NCI-H748 treated with DMSO at 0.1 percent for 48 hours (cell line): ENCODE measurements around the gene CCDC12.
A peak's percentile ranks its signal among the peaks of the same experiment; 100 is the strongest.

Experiments
- DNase-seq: peaks from one replicate; lab custom pipeline; 2025; lab: John Stamatoyannopoulos, UW

CCDC12 gene

DNA sequence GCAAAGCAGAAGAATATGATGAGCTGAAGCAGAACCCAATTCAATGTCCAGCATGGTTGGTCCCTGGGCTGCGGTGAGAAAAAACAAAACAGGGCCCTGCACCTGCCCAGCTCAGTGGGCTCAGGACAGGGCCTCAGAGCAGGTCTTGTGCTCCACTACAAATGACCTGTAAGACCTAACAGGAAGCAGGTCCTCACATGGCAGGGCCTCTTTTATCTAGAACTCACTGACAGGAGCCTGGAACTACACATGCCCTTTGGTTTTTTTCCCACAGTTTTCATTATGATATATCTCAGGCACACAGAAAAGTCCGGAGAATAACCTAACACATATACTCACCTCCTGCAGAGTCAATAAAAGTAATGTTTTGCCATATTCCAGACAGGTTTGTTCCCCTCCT lies 38.4 kb downstream of the CCDC12 start:
- DNase-seq = no peak

DNA sequence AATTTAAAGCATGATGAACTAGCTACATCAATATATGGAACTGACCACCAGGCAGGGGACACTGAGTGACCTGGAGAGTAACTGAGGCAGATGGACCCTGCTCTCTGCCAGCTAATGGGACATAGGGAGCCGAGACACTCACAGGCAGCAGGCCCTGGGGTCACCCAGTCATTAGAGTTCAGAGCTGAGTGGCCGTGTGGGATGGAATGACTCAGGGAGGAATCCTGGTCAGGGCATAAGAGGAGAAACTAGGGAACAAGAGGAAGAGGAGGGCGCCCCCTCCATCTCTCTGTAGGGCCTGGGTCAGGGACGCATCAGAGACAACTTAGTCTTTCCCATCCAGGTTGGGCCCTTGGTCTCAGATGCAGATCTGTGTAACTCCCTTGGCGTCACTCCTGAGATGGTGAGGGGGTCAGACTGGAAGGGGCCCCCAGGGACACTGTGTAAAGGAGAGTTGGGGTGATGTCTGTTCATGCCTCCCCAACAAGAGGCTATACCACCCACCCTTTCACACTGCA lies 39.8 kb downstream of the CCDC12 start:
- DNase-seq = no peak

DNA sequence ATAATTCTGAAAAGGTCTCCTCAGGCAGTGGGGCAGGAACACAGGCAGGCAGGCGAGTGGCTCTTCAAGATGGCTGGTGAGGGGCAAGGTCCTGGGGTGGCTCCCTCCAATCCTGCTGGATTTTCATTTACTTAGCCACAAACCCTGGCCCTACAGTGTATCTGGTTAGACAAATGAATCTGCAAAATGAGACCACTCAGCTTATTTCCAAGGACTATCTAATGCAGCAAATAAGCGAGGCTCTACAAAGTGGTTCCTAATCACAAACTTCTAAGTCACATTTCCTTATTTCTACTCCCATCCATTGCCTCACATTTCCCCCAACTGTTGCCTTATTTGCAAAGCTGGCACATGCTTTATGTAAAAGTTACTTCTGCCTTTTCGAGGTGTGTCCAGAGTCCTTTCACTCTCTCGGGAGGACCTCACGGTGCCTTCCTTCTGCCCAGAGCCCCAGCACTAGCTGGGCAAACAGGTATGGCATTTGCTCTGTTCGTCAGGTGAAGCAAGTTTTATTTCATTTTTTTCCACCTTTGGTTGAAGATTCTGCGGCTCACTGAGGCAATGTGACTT lies 40.5 kb downstream of the CCDC12 start:
- no peak for DNase-seq

DNA sequence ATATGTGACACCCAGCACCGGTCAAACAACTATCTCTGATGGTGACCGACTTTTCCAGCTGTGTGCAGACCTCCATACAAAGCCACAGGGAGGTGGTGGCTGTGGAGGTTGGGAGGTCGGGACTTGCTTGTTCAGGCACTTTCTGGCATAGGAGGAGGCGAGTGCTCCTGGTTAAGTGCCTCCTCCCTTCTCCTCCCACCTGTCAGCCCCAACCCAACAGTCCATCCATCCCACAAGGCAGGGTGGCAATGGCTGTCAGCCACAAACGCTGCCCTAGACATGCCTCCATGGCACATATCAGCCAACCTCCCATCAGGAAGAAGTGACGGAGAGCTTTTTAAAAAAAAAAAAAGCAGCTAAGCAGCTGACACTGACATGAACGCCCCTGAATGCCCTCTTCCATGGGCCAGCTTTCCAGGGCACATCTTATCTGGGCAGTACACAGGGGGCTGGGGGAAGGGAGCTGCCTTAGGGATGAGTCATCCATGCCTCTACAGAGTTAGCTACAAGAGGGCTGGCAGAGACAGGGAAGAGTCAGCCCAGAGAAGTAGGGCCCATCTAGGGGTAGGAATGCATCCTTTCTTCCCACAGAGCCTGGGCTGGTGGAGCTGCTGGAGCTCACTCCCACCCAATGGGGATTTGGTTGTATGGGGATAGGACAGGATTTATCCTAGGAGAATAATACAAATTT lies 41.2 kb downstream of the CCDC12 start:
- no peak for DNase-seq

DNA sequence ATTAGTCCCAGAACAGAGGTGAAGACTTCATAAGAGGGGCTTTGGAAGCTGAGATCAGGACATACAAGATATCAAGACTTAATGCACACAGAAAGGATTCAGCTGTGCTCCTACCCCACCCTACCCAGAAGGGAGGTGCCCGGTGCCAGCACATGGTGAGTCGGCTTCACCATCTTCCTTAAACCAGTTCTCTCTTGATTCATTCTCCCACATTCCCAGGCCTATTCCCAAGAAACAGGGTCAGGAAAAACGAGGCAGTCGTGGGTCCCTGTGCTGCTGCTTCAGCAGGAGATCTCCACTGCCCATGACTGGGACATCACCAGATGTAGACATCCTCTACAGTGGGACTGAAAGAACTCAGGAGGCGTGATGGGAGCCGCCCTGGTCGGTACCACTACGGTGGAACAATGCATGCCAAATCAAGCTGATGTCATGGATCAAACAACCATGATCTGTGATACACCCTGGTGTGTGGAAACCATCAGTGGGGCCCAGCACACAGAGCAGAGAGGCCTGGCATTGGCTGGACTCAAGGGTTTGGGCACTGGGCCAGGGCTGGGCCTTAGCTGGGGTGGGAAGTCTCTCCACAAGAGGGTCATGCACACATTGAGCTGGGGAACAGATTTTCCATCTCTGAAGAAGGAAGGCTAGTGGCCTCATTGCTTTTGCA lies 41.9 kb downstream of the CCDC12 start:
- no peak for DNase-seq

DNA sequence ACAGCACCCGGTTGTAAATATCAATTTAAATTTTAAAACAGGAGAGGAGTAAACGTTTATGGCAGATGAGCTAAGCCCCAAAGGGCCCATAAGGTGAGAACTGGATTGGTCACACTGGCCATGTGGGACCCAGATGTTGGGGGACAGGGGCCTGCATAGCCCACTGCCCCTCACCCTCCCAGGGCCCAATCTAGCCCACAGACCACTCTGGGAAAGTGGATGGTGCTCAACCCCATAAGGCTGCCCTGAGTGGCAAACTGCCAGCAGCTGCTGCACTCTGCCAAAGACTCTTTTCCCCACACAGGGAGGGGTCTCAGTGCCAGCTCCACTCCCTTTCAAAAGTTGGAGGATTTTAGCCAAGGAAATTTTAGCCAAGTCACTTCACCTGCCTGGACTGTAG lies 42.5 kb downstream of the CCDC12 start:
- DNase-seq = no peak

DNA sequence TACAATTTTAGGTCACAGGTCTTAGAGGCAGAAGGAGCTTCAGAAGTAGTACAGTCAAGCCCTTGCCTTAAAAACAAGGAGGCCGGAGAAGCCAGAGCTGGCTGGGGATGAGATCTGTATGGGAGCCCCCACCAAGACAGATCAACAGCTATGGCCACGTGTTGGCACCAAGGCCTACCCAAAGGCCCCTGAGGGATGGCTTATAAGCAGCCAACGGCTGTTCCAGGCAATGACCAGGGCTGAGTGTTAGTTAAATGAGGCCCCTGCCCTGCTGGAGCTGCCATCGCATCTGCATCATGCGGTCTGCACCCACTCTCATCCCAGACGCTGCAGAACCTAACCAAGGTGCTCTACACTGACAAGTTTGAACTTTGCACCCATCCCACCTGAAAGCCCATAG lies 43.3 kb downstream of the CCDC12 start:
- no peak for DNase-seq

DNA sequence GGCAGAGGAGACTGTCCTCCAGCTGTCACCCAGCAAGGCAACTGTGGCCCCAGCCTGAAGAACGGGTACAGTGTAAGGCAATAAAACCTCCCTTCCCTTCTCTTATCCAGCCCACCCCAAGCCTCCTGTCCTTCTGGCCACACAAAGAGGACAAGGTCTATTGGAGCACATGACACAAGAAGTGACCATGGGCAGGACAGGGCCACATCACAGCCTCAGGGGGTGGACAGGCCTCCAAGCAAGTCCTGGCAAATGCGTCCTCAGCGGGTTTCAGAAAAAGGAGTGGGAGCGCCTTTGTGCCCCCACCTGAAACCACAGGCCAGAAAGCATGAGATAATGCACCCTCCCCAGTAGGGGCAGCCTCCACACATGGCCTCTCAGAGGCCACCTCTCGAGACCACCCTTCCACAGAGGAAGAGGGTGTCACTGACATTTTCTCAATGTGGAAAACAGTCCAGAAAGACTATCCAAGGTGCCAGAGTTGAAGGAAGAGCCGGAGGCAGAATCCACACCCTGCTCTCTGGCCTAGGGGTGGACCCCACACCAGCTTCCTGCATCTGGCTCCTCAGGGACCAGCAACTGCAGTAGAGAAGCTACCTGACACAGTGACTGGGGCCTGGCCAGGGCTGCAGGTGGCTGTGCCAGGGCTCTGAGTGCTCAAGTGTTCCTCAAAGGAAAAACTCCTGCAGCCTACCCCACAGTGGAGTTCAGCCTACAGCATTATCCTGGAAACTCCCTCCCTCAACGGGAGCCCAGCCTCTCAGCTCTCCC lies 43.9 kb downstream of the CCDC12 start:
- no peak for DNase-seq

DNA sequence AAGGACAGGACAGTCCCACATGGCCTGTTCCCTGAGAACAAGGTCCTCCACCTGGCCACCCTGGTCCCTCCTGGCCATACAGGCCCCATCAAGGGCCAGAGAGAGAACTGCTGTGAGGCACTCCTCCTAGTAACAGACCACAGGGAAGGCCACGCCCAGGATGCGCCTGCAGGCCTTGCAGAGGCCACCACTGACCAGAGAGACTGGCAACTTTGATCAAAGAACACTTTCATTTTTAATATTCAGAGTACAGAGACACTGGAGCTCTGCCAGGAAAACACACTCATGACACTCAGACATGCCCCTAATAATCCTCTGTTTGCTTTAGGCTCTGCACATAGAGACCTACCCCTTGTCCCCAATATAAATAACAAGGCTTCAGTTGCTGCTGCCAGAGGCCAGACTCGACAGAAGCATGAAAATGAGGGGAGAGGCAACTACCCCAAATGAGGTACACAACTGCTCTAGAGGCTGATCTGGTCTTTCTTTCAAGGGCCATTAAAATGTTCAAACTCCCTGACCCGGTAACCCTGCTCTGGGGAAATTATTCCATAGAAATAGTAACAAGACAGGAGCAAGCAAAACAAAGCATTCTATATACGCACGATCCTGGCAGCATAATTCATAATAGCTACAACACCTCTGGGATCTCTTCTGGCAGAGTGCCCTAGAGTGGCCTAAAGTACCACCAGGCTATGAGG lies 44.8 kb downstream of the CCDC12 start:
- peak; percentile 43 for DNase-seq

DNA sequence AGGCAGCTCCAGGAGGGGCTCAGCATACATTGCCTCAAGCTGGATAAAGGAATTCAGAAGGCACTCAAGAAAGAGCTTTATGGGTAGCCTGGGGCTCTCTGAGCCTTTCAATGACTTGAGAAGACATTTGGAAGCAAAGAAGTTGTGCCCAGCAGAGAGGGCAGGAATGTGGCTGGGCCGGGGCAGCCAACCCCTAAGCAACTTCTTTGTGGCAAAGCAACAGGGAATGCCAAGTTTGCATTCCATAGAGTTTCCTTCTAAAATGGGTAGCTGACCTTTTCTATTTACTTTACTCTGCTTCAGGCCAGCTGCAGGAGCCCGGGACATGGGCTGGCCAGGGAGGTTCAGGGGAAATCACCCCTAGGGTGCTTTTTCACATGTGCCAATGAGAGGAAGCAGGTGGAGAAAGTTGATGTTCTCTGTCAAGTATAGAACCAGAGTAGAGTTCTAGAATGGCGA lies 45.6 kb downstream of the CCDC12 start:
- DNase-seq = no peak

DNA sequence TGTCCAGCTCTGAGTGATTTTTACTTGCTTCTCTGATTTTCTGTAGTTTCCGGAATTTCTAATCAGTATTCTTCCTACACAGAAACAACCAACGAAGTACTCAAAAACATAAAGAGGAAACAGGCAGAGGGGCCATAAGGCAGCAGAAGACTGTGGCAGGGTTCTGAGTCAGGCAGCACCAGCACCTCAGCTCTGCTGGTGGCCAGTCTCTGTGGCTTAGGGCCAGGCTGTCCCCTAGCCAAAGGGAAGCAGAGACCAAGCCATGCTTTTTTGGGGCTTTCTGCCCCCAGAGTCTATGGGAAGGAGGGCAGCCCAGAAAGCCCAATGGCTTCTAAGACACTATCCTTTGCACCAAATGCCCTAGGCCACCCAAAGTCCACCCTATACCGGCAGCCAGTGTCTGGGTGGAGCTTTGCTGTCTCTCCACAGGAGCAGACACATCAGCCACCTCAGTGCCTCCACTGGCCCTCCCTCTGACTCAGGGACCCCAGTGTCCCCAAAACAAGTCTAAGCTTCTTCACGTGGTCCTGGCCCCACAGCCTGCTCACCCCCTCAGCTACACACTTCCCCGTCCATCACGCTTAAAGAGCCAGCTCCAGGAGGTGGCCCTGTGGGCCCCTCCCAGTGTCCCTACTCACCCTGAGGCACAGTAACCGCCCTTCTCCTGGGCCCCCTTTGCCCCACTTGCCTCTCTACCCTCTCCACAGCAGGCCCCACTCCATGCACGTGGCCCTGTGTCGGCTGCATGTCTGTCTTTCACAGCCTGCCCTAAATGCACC lies 46.2 kb downstream of the CCDC12 start:
- DNase-seq = no peak

DNA sequence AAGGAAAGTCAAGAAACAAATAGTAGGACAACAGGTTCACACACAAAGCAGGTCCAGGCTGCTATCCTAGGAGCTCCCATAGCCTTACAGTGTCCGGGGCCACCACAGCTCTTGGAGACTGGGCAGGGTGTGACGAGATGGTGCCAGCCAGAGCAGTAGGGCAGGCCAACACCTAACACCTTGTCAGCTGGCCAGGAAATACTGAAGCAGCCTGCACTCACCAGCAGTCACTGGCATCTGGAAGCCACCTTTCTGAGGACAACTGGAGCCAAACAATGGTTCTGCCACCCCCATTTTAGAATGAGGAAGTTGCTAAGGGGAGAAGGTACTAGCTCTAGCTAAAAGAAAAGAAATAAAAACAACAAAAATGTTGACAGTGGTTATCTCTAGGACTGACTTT lies 47.2 kb downstream of the CCDC12 start:
- no peak for DNase-seq

DNA sequence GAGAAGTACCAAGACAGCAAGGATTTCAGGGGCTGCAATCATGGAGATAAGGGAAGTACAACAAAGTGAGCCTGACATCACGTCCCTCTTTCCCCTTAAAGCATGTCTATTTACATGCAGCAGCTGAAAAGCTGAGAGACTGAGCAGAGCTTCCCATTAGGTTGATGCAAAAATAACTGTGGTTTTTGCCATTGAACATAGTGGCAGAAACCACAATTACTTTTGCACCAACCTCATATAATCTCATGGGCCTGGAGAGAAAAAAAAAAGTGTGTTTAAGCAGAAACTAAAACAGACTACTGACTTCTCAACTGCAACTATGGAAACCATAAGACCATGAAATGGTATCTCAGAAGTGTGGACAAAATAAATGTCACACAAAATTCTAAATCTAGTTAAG lies 48.3 kb downstream of the CCDC12 start:
- no peak for DNase-seq

DNA sequence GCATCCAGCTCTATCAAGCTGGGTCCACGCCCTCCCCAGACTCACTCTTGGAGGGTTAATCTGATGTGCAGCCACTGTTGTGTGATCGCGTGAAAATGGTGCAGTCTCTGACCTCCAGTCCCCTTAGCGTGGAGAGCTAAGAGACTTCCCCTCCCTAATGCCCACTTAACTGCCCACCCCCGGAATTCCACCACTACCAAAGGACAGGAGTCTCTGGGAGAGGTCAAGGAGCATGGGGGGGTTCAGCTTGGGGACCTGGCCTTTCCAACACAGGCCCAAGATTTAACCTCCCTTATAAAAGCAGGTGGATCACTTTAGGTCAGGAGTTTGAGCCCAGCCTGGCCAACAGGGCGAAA lies 48.8 kb downstream of the CCDC12 start:
- DNase-seq = no peak

DNA sequence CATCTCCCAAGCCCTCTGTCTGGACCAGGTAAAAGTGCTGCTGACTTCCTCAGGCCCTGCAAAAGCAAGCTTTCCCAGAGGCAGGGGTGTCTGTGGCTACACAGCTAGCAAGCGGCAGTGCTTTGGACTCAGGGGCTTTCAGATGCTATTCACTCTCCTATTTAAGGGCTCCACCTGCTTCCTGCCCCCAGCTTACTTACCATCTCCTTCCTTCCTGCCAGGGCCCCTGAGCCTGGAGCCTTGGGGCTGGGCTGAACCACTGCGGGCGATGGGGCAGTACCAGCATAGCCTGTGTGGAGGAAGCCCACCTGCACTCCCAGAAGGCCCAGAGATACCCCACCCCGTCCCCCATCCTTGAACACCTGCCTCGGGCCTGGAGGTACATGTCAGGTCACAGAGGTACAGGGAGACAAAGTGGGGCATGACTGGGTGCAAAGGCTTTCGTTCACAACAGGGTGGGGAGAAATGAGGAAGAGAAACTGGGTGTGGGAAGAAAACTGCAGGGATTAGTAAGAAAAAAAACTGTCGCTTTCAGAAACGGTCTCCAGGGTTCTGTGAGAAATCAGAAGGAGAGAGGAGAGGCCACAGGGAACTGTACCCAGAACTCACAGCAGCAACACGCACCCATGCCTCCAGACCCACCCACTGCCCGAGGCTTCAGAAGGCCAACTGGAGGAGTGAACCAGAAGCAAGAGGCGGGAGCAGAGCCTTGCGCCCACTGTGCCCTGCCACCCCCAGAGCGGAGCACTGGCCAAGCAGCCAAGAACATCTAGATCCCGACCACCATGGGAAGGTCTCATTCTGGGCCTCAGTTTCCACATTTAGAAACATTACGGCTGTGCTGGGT lies 49.5 kb downstream of the CCDC12 start:
- DNase-seq = no peak

DNA sequence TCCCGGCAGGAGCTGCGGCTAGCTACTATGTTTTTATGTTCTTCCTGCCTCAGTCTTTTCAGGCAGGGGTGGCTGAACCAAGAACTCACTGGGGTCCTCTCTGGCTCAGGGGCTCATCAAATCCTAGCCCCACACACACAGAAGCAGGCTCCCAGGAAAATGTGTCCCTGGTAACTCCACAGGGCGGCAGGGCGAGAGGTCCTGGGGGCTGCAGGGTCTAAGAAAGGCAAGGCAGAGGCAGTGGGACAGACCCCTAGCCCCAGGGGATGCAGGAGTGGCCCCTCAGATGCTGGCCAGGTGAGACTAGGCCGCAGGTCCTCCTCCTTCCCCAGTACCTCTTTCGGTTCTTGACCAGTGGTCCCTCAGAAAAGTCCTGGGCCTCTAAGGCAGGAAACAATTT lies 50.1 kb downstream of the CCDC12 start:
- DNase-seq = no peak

DNA sequence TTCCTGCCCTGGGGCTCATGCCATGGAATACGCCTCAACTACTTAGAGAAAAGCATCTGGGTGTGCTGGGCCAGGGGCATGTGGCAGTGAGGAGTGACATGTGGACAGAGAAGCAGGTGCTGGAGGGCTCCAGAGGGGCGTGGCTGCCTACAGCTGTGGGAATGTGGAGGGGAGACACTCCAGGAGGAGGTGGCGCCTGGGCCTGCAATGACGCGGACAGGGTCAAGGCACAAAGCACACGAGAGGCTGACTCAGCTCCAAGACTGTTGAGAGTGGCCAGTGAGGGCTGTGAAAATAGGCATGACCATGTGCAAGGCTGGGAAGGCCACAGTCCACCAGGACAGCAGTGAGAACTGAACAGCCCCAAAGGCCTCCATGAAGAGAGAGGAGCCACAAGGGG lies 50.5 kb downstream of the CCDC12 start:
- no peak for DNase-seq

DNA sequence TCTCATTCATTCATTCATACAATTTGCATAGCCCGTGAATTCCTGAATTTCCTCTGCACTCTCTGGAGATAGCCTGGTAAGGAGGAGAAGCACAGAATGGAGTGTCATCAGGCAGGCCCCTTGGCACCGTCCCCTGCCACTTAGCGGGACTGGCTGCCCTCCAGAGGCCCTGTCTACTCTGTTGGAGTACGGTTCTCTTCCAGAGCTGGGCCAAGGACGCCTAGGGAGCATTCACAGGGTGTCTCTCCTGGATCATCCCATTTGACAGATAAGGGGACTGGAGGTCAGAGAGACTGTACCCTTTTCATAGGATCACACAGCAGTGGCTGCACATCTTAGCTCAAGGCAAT lies 51.0 kb downstream of the CCDC12 start:
- DNase-seq = no peak

DNA sequence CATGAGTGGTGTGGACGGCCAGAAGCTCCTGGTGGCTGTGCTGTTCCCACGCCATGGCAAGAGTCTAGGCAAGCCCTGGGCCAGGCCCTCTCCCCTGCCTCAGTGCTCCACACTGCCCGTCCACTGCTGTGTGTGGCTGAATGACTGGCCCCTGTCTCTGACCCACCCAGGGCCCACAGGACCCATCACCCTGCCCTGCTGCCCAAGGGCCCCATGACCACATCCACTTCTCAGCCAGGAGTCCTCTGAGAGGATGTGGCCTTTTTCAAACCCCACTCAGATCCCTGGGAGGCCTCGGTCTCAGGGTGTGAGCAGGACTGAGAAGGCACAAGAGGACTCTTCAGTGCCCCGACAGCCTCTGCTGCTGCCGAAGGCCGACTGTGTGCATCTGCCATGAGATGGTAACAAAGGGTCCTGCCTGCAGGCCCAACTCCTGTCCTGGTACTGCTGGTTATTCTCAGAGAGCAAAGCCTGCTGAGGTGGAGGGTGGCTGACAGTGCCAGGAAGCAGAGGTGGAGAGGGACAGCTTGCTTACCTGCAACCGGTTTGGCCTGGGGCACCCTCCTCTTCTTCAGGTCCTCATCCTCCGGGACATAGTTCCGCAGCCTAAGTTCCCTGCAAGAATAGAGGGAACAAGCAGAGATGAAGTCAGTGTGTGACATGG lies 51.5 kb downstream of the CCDC12 start:
- DNase-seq = no peak
